HEK293 (cell line): ENCODE measurements around the gene NMD3.

Experiments
- CTCF ChIP-seq: fragments of 450-650 bp; formaldehyde crosslinking; IDR thresholded peaks from 2 replicates; pipeline ENCODE4 v1.5.1; 2016; ENCODE audit warnings: missing biosample characterization, missing genetic modification characterization
- REST ChIP-seq: fragments of 450-650 bp; formaldehyde crosslinking; IDR thresholded peaks from 2 replicates; pipeline ENCODE4 v1.5.1; 2016; ENCODE audit warnings: missing biosample characterization, missing genetic modification characterization
- ZBTB20 ChIP-seq: fragments of 450-650 bp; formaldehyde crosslinking; IDR thresholded peaks from 2 replicates; pipeline ENCODE4 v1.5.1; 2016; ENCODE audit warnings: missing biosample characterization, missing genetic modification characterization
- ZBTB49 ChIP-seq: fragments of 450-650 bp; formaldehyde crosslinking; IDR thresholded peaks from 2 replicates; pipeline ENCODE4 v1.5.1; 2016; ENCODE audit warnings: missing biosample characterization, missing genetic modification characterization, low read depth
- ZNF274 ChIP-seq, 2 experiments: fragments of 200-500 bp in 1 of 2; fragments of 450-650 bp in 1 of 2; sonication (Bioruptor generic) in 1 of 2; formaldehyde crosslinking in 1 of 2; IDR thresholded peaks; 2 replicates each; pipeline versions ENCODE4 v1.5.1 to v1.6.1; 2014 to 2016; ENCODE audit warnings: borderline replicate concordance in 1 of 2, inconsistent platforms in 1 of 2, low read length in 1 of 2, missing biosample characterization in 1 of 2, missing genetic modification characterization in 1 of 2
- ZNF488 ChIP-seq: fragments of 450-650 bp; formaldehyde crosslinking; IDR thresholded peaks from 2 replicates; pipeline ENCODE4 v1.5.1; 2016; ENCODE audit warnings: missing biosample characterization, missing genetic modification characterization
- ZSCAN18 ChIP-seq: fragments of 450-650 bp; formaldehyde crosslinking; IDR thresholded peaks from 2 replicates; pipeline ENCODE4 v1.5.1; 2016; ENCODE audit warnings: missing biosample characterization, missing genetic modification characterization

GRCh38 chr3:161230621-161231171 is 9.6 kb downstream of the NMD3 start:
- TF ChIP-seq ZSCAN18 (tag by site-specific recombination) (no peak), CTCF (tag by site-specific recombination) (no peak), ZBTB20 (tag by site-specific recombination) (no peak), REST (no peak), ZNF274 (IDR thresholded peaks at IDR 0.05; ENCODE audit: low read length) (no peak), ZNF274 (tag by site-specific recombination; IDR thresholded peaks at IDR 0.05; ENCODE audit: borderline replicate concordance) (no peak), ZBTB49 (tag by site-specific recombination) (no peak), ZNF488 (tag by site-specific recombination) (no peak)
